HG02938 (cell line): Measurements from ENCODE around the gene FOSL1.

Source experiments
- ATAC-seq: cut with Tn5 transposase; IDR thresholded peaks from one replicate; pipeline ENCODE4 v1.9.1; 2021; ENCODE audit warnings: mild to moderate bottlenecking, moderate library complexity; ENCODE audit not compliant: unreplicated experiment

Gene FOSL1

GRCh38 chr11:65864706-65865471, 35.3 kb downstream of the FOSL1 start:
- ATAC-seq, result no peak

- ATAC-seq, result no peak
These were observed 36.1 kb downstream of the FOSL1 start for GRCh38 chr11:65863889-65864705.

- no peak for ATAC-seq
These were observed 37.0 kb downstream of the FOSL1 start for GRCh38 chr11:65862941-65863888.

DNA sequence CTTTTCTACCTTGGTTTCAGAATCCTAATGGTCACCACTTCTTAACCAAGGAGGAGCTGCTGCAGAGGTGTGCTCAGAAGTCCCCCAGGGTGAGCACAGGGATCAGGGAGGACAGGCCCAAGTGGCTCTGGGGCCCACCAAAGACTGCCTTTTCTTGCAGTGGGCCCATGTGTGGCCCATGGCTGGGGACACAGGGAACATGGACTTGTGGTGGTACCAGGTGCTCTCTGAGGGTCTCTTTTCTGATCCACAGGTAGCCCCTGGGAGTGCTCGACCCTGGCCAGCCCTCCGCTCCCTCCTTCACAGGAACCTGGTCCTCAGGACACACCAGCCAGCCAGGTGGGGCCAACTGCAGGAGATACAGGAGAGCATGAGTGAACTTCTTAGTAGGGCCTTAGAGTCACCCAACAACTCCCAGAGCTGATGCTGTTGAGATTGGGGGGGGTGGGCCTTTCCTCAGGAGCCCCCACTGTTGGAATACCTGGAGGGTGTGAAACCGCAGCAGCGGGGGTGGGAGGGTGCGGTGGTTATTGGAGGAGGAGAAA, 37.9 kb downstream of the FOSL1 start:
- ATAC-seq, result no peak

GRCh38 chr11:65861533-65862183, 38.5 kb downstream of the FOSL1 start:
- ATAC-seq, result no peak

- no peak for ATAC-seq
These were observed 39.1 kb downstream of the FOSL1 start for GRCh38 chr11:65861165-65861505.

DNA sequence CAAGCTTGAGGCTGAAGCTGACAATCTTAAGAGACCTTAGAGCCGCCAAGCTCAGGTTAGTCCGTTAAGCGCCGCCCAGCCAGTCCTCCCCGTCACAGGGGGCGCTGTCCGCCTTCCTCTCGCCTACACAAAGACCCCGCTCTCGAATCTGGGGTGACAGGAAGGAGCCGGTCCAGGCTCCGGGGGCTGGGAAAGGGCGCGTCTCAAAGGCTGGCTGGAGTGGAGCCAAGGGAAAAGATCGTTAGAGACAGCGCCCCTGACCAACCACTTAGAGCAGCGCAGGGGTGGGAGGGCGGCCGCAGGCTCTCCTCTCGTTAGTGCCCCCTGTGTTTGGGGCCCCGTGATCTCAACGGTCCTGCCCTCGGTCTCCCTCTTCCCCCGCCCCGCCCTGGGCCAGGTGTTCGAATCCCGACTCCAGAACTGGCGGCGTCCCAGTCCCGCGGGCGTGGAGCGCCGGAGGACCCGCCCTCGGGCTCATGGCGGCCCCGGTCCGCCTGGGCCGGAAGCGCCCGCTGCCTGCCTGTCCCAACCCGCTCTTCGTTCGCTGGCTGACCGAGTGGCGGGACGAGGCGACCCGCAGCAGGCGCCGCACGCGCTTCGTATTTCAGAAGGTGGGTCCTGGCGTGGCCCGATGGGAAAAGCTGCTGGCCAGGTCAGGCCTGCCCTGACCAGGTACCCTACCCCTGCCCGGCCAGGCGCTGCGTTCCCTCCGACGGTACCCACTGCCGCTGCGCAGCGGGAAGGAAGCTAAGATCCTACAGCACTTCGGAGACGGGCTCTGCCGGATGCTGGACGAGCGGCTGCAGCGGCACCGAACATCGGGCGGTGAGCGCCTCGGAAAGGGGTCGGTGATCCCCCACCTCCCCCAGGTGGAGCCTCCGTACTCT, 39.7 kb downstream of the FOSL1 start, which contains the start of gene MUS81:
TSS of gene MUS81 (plus strand) at position 156 of the 887 bp plus-strand sequence. CDS start at position 477, 321 bp downstream.
- ATAC-seq, result peak; percentile 18

DNA sequence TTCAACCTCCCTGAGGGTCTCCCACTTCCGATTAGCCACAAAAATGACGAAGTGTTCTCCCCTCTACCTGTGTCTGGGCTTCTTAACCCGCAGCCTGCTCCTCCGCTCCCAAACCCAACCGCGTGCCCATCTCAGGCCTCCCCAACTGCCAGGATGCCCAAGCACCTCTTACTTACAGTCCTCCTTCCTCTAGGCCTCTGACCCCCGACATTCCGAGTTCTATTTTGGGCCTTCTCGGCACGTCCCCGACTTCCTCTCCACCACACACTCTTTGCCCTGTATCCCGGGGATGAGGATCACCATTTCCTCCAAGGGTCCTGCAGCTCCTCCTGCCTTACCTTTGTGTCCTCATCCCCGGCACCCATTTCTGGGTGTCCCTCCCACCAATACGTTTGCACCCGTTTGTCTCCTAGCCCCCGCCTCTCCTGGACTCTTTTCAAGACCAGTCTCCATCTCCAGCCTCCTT, 40.3 kb downstream of the FOSL1 start:
- ATAC-seq, result peak; percentile 0

DNA sequence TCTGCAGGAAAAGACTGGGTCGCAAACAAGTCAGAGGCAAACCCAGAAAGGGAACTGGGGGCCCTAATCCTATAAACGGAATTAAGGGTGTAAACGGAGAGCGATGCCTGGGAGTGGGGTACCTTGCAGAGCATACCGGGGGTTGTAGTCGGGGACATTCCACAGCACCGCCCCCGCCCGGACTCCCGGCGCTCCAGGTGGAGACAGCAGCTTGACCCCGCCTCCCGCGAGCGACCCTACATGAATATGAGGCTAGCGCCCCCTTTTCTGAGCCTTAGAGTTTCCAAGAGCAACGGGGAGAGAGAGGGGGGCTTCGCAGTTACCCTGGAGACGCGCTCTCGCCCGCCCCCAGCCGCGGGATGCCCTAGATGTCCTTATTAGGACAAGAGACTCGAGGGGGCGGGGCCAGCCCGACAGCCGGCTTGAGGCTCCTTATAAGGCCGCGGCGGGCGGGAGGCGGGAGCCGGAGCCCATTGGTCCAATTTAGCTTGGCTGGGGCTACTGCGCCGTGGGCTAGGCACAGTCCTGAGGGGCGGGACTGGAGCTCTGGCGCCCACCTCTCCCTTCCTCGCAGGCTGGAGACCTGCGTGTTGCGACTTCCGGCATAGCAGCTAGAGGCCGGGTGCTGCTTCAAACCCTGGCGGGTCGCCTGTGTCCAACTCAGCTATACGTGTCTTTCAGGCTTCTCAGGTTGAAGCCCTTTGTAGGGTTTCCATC, 40.9 kb downstream of the FOSL1 start:
- ATAC-seq, result peak; percentile 50

DNA sequence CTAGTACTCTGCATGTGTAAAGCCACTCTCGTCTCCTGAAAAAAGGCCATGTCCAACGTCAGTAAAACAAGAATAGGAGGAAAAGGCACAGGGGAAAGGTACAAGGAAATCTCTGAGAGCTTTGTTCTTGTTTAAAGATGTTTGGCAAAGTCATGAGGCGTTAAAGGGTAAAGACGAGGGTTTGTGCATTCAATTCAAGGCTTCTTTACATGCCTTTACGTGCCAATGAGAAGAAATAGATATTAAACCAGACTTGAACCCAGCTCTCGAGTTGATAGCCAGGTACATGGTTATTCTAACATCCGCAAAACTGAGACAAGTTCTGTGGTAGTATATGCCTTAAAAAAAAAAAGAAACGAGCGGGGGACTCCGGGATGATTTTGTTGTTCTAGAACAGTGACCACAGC, 41.5 kb downstream of the FOSL1 start:
- ATAC-seq, result no peak

DNA sequence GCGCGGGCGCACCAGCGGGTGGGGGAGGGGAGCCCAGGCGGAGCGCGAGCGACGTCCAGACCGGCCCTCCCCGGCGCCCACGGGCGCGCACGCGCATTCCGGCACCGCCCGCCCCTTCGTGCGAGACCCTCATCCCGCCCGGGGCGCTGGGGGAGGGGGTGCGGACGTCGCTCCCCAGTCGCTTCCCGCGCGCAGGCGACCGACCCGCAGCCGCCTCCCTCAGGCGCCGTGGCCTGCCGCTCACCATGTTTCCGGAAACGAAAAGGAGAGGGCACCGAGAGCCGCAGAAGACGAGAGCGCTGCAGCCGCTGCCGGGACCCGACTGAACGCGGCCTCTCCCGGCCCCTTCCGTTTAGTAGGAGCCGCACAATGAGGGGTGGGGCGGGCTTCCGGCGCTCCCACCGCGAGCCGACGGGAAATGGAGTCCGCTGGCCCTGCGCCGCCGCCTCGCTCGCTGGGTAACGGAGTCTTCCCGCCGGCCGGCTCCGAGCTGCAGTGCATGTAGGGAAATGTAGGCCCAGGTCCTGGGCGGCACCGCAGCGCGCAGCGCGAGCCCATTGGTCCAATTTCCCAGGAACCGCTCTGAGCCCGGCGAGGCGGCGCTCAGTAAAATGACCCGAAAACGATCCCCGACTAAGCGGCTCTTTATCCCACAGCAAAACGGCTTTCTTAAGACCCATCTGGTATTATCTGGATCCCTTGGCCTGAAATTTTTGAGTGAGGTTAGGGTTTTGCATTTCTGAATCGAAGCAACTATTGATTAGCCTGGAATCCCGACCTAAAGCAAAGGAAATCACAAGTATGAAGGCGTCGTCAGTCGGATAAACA, 42.1 kb downstream of the FOSL1 start, which contains the start of gene CFL1:
TSS of gene CFL1 (minus strand) at position 328 of the 828 bp plus-strand sequence. CDS start at position 247, 81 bp downstream.
- peak; percentile 42 for ATAC-seq

GRCh38 chr11:65857500-65857852, 42.7 kb downstream of the FOSL1 start:
- ATAC-seq, result peak; percentile 5

GRCh38 chr11:65856689-65857499, 43.3 kb downstream of the FOSL1 start:
- peak; percentile 18 for ATAC-seq

DNA sequence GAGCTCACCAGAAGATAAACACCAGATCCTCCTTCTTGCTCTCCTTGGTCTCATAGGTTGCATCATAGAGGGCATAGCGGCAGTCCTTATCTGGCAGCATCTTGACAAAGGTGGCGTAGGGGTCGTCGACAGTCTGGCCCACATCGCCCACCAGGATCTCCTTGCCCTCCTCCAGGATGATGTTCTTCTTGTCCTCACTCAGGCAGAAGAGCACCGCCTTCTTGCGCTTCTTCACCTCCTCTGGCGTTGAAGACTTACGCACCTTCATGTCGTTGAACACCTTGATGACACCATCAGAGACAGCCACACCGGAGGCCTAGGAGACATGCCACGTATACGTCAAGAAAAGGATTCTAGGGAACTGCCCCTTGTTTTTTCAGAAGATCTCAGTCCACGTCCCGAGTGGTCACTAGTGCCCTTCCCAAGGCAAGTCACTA, 44.2 kb downstream of the FOSL1 start:
- no peak for ATAC-seq

GRCh38 chr11:65854852-65855837, 45.0 kb downstream of the FOSL1 start:
- ATAC-seq, result no peak
